Mesothelial cell of epicardium (in vitro differentiated cells): Measurements from ENCODE around the gene CENPX. TPM values are rescaled to one million over a fixed set of nuclear protein-coding genes. Genes with fewer than 3 reads are reported as not detected.

ENCODE experiments used
- DNase-seq, 2 experiments: peaks; one replicate each; pipeline ENCODE4 v3.0.0; 2021; ENCODE audit warnings: low spot score in 2 of 2; ENCODE audit not compliant: unreplicated experiment in 2 of 2
- H3K27ac Mint-ChIP-seq: 2 replicates; pipeline ENCODE4 v1.8.0; 2021; ENCODE audit warnings: mixed read lengths
- H3K27me3 Mint-ChIP-seq: 2 replicates; pipeline ENCODE4 v1.8.0; 2021; ENCODE audit warnings: low read depth, mixed read lengths
- H3K36me3 Mint-ChIP-seq: 2 replicates; pipeline ENCODE4 v1.8.0; 2021; ENCODE audit warnings: mixed read lengths
- H3K4me1 Mint-ChIP-seq: 2 replicates; pipeline ENCODE4 v1.8.0; 2021; ENCODE audit warnings: mixed read lengths
- H3K4me3 Mint-ChIP-seq: 2 replicates; pipeline ENCODE4 v1.8.0; 2021; ENCODE audit warnings: mild to moderate bottlenecking, moderate library complexity, mixed read lengths
- H3K9me3 Mint-ChIP-seq: 2 replicates; pipeline ENCODE4 v1.8.0; 2021; ENCODE audit warnings: mixed read lengths
- CTCF ChIP-seq: fragments of 200-600 bp; sonication (generic); IDR thresholded peaks from one replicate; pipeline ENCODE4 v1.5.0; 2021; ENCODE audit warnings: antibody characterized with exemption; ENCODE audit not compliant: unreplicated experiment
- total RNA-seq: library from RNA; stranded (reverse); gene quantifications from 3 replicates; pipeline ENCODE4 v1.2.1, GENCODE V29; 2021

Gene CENPX
- total RNA-seq, 1 donor from 2014 or later: 40.6 TPM

- H3K27ac Mint-ChIP-seq: peak overlapping the region; percentile 76
- peaks cover 8% of the 10 kb centered on the region for H3K36me3 Mint-ChIP-seq
- no peaks in the 10 kb centered on the region for H3K27me3 Mint-ChIP-seq
Observed at GRCh38 chr17:82030470-82031302, 8.0 kb upstream of the CENPX start.

GRCh38 chr17:82029990-82030469 lies 7.4 kb upstream of the CENPX start:
- DNase-seq: no peak
- H3K4me3 Mint-ChIP-seq: peak overlapping the region; percentile 55
- H3K27me3 Mint-ChIP-seq: no peaks in the 10 kb centered on the region
- no peak for TF ChIP-seq CTCF
- no peaks in the 10 kb centered on the region for H3K9me3 Mint-ChIP-seq
- H3K4me1 Mint-ChIP-seq: peaks cover 8% of the 10 kb centered on the region
- H3K27ac Mint-ChIP-seq: no peak overlapping the region
- H3K36me3 Mint-ChIP-seq: peaks cover 5% of the 10 kb centered on the region

More at GRCh38 chr17:82030470-82031302, 8.0 kb upstream of the CENPX start:
- TF ChIP-seq CTCF: peak; percentile 89
- Mint-ChIP-seq H3K9me3 (no peaks in the 10 kb centered on the region), H3K4me1 (peaks cover 13% of the 10 kb centered on the region), H3K4me3 (peak overlapping the region; percentile 80)
- DNase-seq: peak; percentile 83 to 93

- peaks cover 3% of the 10 kb centered on the region for H3K36me3 Mint-ChIP-seq
- H3K27me3 Mint-ChIP-seq: no peaks in the 10 kb centered on the region
- peaks cover 9% of the 10 kb centered on the region for H3K4me1 Mint-ChIP-seq
- H3K27ac Mint-ChIP-seq: no peak overlapping the region
- no peak for DNase-seq
- no peak for TF ChIP-seq CTCF
- peak overlapping the region; percentile 55 for H3K4me3 Mint-ChIP-seq
- no peaks in the 10 kb centered on the region for H3K9me3 Mint-ChIP-seq
Observed at GRCh38 chr17:82029391-82029790, 6.7 kb upstream of the CENPX start.

- H3K27ac Mint-ChIP-seq: no peak overlapping the region
- TF ChIP-seq CTCF: no peak
- H3K4me3 Mint-ChIP-seq: peak overlapping the region; percentile 8
- no peak for DNase-seq
- no peaks in the 10 kb centered on the region for H3K9me3 Mint-ChIP-seq
- peaks cover 3% of the 10 kb centered on the region for H3K36me3 Mint-ChIP-seq
- H3K27me3 Mint-ChIP-seq: no peaks in the 10 kb centered on the region
- peaks cover 13% of the 10 kb centered on the region for H3K4me1 Mint-ChIP-seq
Observed at GRCh38 chr17:82028966-82029365, 6.3 kb upstream of the CENPX start.

GRCh38 chr17:82028246-82028645 lies 5.6 kb upstream of the CENPX start:
- Mint-ChIP-seq H3K27ac (no peak overlapping the region), H3K4me3 (no peak overlapping the region)

More at GRCh38 chr17:82028246-82028645, 5.6 kb upstream of the CENPX start:
- no peak for TF ChIP-seq CTCF
- Mint-ChIP-seq H3K9me3 (no peaks in the 10 kb centered on the region), H3K36me3 (peaks cover 3% of the 10 kb centered on the region), H3K4me1 (peaks cover 17% of the 10 kb centered on the region), H3K27me3 (no peaks in the 10 kb centered on the region)
- DNase-seq: no peak
